ENCODE measurements around the gene MRPL55.

DNA sequence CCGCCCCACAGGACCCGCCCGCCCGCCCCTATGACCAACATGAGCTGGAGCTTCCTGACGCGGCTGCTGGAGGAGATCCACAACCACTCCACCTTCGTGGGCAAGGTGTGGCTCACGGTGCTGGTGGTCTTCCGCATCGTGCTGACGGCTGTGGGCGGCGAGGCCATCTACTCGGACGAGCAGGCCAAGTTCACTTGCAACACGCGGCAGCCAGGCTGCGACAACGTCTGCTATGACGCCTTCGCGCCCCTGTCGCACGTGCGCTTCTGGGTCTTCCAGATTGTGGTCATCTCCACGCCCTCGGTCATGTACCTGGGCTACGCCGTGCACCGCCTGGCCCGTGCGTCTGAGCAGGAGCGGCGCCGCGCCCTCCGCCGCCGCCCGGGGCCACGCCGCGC lies 48.6 kb upstream of the MRPL55 start:
- TF ChIP-seq CTCF (IDR thresholded peaks at IDR 0.05 in 2 of 3, conservative IDR thresholded peaks at IDR 0.05 in 1 of 3; ENCODE audit: borderline replicate concordance in 1 of 3, insufficient read depth in 1 of 3, low read depth in 2 of 3, low read length in 2 of 3) (no peak), POLR2AphosphoS5 (IDR thresholded peaks at IDR 0.05; ENCODE audit: low read depth, low read length) (no peak), ZNF274 (IDR thresholded peaks at IDR 0.05; ENCODE audit: low read depth, low read length) (no peak), YY1 (IDR thresholded peaks at IDR 0.05; ENCODE audit: extremely low read depth, insufficient replicate concordance, low read depth, low read length) (no peak), SP1 (IDR thresholded peaks at IDR 0.05; ENCODE audit: low read depth) (no peak), EZH2 (IDR thresholded peaks at IDR 0.05) (no peak), CEBPB (IDR thresholded peaks at IDR 0.05; ENCODE audit: low read depth) (no peak)
- TF ChIP-seq, protein P1, sequence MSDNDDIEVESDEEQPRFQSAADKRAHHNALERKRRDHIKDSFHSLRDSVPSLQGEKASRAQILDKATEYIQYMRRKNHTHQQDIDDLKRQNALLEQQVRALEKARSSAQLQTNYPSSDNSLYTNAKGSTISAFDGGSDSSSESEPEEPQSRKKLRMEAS (IDR thresholded peaks at IDR 0.05): no peak

All from HCT116 (cell line).